ENCODE measurements around the gene MED13.
A peak's percentile ranks its signal among the peaks of the same experiment; 100 is the strongest.
"Not testable (repeated sequence)": the region's sequence is repeated elsewhere in the genome, so short reads cannot be mapped to it uniquely, and the experiment has no call there.

MED13 gene

DNA sequence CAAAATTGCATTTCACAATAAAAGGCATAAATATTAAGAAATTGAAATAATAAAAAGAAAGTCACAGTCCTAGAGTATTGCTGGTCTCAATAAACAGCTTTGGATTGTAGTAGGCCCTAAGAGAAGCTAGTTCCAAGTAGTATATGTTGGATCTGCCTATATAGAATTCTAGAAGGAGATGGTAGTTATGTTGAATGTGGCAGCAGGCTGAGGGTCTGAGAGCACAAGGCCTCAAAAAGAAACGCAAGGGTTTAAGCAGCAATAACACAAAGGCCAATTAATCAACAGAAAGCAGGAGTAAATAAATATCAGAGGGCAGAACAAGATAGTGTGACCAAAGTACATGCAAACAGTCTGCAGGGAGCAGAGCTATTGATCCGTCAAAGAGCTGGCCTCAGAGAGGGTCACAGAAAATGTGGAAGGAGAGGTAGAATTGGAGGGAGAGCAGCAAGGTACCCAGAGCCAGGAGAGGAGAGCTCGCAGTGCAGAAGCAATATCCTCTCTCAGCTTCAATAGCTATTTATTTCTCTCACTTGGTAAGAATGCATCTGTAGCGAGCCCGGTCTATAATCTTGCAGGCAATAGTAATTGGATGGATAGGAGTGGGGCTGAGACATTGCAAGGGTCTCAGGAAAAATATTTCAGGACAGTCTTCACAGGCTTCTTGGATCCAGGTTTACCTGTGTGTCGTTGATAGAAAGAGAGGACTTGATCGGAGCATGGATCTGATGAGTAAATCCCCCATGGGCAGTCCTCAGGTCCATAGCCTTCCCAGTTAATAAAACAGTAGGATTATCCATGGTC lies 25.1 kb upstream of the MED13 start:
- no peak for DNase-seq

DNA sequence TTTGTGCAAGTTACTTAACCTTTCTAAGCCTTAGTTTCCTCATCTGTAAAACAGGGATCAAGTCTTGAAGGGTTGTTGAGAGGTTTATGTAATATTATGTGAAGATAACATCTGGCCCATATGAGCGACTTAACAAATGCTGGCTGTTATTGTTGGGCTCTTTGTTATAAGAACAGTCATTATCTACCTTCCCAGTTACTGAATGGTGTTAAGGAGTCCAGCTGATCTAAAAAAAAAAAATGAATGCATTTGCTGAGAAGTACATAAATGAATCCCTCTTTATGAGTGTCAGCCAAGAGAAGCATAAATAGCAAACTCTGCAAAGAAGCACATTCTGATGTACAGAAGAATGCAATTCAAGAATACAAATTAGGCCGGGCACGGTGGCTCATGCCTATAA lies 24.3 kb upstream of the MED13 start:
- no peak for DNase-seq

DNA sequence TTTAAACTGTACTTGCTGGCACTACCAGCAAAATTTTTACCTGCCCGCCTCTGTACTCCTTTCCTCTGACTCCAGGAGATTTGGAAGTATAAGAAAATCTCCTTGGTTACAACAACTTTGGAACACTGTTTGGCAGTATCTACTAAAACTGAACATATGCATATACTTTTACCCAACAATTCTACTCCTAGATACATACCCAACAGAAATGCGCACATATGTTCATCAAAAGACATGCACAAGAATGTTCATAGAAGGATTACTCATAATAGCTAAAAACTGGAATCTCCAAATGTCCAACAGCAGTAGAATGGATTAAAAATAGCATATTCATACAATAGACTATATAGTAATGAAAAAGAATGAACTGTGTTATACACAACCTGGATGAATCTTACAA lies 21.7 kb upstream of the MED13 start:
- no peak for DNase-seq

DNA sequence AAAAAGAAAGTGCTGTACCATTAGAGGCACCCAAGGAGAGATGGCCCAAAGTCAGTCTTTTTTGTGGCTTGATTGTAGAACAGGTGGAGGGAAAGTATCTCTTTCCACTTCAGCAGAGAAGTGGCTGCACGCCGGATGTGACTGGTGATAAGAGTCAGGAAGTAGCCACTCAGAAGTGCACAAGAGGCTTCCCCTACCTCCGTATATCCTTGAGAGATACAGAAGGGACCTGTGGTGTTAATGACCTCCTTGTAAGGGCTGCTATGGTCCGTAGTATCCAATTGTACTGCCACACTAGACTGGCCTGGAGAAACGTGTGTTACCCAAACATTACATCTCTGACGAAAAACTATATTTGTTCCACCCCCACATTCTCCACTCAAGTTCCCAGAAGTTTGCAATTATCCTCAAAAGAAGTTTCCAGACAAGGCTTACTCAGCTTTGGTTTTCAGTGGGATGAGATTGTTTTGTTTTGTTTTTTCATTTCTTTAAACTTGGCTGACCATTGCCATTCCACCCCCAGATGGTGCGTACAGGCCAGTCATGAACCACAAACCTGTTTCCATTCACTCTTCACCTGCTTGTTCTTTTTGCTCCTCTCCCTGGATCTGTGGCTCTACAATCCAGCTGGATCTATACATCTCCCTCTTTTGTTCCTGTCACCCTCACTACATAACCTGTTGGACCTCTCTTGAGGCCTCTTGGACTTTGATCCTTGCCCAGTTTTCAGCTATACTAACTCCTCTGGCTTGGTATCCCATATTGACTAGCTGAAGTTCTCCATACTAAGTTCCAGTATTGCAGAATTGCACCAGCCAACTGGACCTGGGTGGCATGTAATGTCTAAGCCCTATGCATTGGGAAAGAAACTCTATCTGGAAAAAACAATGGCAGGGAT lies 20.7 kb upstream of the MED13 start:
- DNase-seq, result no peak

DNA sequence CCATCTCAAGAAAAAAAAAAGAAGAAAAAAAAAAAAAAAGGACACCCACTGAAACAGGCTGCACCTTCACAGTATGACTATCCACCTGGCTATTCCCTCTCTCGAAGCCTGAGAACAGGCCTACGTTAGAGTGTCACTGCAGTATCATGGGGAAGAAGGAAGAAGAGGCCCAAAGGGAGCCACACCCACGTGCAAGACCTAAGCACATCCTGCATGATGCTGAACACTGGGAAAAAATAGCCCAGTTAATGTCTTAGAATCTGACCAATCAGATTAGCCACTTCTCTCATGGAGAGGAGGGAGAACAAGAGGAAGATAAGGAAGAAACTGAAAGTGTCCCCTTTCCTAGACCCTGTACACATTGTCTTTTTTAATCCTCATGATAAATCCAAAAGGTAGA lies 19.5 kb upstream of the MED13 start:
- DNase-seq, result no peak

DNA sequence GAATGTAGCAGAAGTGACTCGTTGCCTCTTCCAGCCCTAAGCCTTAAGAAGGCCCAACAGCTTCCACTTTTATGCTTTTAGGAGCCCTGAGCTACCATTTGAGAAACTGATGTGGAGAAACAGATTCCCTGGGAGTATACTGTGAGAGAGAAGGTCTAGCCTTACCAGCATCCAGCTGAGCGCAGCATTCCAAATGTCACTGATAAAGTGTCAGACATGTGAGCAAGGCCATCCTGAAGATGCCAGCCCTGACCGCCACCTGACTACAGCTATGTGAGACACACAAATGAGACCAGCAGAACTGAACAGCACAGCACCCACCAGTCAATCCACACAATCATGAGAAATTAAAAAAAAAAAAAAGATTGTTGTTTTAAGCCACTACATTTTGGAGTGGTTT lies 18.6 kb upstream of the MED13 start:
- DNase-seq, result no peak

DNA sequence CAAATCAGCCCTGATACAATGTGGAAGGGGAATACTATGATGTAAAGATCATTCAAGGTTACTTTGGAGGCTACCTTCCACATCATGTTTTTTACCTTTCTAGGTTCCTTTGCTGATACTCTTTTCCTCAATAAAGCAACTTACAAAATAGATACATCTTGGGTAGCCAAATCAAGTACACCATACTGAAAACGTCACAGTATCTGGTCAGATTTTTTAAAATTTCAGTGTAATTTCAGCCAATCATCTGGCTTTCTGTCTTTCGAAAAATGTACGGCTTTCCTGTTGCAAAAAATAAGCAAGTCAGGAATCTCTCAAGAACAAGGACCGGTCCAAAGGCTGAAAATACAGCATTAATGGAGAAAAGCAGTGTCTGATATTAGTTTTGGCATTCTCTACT lies 15.6 kb upstream of the MED13 start:
- DNase-seq, result no peak

DNA sequence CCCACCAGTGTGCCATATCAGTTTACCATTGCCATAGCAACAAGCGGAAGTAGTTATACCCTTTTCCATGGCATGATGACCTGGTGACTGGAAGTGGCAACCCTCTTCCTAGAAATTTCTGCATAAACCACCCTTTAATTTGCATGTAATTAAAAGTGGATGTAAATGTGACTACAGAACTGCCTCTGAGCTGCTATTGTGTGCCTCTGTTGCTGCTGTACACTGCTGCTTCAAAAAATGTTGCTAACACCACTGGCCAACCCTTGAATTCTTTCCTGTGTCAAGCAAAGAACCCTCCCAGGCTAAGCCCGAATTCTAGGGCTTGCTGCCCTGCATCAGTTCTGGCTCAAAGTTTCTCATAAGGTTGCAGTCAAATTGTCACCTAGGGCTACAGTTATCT lies 12.9 kb upstream of the MED13 start:
- no peak for DNase-seq

DNA sequence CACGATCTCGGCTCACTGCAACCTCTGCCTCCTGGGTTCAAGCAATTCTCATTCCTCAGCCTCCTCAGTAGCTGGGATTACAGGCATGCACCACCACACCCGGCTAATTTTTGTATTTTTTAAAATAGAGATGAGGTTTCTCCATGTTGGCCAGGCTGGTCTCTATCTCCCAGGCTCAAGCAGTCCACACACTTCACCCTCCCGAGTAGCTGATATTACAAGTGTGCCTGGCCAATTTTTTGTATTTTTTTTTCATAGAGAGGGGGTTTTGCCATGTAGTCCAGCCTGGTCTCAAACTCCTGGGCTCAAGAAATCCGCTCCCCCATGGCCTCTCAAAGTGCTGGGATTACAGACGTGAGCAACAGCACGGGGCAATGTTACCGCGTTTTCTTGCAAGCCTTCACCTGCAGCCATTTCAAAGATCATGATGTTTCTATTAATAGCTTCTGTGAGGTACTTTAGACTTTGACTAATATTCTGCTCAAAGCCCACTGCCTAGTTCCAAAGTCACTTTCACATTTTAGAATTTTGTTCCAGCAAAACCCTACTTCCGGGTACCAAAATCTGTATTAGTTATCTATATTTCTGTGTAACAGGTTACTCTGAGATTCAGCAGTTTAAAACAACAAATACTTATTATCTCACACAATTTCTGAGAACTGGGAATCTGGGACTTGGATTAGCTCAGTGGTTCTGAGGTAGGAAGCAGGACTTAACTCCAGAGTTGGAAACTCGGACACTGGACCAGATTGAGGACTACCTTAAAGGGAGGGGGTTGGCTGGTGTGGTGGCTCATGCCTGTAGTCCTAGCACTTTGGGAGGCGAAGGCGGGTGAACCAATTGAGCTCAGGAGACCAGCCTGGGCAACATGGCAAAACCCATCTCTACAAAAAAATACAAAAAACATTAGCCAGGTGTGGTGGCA lies 12.0 kb upstream of the MED13 start:
- no peak for DNase-seq

DNA sequence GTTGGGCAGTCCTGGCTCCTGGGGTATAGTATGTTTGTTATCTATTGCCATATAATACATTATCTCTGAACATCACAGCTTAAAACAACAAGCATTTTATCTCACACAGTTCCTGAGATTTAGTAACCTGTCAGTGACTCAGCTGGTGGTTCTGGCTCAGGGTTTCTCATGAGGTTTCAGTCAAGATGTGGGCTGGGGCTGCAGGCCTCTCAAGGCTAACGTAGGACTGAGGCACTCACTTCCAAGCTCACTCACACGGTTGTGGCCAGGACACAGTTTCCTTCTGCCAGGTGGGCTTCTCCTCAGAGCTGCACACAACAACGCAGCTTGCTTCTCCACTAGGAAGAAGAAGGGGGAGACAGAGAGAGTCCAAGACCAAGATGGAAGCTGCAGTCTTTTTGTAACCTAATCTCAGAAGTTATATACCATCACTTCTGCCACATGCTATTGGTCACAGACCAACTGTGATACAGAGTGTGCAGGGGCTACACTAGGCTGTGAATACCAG lies 10.3 kb upstream of the MED13 start:
- DNase-seq, result no peak

DNA sequence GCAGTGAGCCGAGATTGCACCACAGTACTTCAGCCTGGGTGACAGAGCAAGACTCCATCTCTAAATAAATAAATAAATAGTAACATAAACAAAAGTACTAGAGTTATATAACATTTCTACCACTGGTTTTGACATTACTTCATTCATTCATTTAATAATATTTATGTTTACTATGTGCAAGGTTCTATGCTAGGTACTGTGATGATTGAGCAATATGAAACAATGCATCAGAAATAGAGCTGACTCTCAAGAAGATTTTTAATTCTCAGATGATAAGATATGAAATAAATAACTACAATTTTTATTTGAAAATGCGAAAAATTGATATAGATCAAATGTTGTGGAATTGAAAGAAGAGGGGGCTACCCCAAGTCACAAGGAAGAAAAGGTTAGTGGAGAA lies 8.9 kb upstream of the MED13 start:
- DNase-seq, result no peak

DNA sequence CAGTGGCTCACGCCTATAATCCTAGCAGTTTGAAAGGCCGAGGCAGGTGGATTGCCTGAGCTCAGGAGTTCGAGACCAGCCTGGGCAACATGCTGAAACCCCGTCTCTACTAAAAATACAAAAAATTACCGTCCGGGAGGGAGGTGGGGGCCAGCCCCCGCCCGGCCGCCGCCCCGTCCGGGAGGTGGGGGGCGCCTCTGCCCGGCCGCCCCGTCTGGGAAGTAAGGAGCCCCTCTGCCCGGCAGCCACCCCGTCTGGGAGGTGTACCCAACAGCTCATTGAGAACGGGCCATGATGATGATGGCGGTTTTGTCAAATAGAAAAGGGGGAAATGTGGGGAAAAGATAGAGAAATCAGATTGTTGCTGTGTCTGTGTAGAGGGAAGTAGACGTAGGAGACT lies 7.8 kb upstream of the MED13 start:
- DNase-seq, result not testable (repeated sequence)

DNA sequence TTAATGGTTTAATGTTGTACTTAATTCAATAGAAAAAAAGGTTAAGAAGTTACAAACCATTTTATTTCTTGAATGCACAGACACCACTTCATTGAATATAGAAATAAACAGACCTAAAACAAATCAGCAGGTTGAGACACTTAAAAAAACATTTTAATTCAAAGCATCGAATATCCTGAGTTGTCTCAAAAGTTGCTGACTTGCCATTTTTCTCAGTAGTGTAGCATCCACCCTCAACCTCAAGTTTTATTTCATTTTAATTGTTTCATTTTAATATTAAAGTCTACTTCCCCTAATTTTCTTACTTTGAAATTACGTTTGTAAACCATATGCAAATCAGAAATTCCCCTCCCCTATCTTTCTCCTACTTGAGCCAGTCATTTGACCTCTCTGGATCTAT lies 5.8 kb upstream of the MED13 start:
- DNase-seq, result no peak

DNA sequence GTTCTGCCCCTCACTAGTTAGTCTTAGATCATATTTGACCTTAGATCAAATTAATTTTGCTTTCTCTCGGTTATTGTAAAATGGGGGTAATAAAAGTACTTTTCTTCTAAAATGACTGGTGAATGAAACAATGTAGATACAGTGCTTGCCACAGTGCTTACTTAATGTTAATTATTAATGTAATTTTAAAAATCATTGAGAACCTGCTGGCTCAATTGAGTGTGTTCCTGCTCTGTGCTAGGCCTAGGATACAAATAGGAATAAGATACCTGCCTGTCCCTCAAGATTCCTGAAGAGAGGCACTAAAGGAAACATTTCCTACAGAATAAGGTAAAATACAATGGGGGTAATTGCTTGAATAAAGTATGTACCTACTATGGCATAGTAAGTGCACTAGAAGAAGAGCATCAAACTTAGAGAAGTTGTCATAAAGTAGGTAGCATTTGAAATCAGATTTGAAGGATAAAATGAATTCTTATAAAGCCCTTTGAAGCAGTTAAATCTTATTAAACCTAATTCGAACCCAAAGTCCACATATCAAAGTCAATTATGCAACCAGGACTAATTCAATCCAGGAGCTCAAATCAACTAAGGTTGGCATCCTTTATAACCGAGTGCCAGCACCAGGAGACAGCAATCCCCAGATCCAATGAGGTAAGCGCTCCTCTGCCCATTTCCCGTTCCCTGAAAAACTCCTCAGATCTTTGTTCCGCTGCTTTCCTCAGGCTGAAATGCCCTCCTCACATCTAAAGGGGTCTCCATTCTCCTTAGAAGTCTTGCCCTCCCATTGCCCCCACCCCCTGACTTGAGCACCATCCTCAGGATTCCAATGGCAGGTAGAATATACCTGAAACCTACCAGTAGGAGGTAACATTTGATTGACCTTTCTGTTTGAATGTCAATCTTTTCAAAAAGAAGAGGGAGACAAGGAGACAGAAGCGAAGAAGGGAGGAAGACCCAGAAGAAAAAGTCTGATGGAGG lies 2.4 kb upstream of the MED13 start:
- no peak for DNase-seq

DNA sequence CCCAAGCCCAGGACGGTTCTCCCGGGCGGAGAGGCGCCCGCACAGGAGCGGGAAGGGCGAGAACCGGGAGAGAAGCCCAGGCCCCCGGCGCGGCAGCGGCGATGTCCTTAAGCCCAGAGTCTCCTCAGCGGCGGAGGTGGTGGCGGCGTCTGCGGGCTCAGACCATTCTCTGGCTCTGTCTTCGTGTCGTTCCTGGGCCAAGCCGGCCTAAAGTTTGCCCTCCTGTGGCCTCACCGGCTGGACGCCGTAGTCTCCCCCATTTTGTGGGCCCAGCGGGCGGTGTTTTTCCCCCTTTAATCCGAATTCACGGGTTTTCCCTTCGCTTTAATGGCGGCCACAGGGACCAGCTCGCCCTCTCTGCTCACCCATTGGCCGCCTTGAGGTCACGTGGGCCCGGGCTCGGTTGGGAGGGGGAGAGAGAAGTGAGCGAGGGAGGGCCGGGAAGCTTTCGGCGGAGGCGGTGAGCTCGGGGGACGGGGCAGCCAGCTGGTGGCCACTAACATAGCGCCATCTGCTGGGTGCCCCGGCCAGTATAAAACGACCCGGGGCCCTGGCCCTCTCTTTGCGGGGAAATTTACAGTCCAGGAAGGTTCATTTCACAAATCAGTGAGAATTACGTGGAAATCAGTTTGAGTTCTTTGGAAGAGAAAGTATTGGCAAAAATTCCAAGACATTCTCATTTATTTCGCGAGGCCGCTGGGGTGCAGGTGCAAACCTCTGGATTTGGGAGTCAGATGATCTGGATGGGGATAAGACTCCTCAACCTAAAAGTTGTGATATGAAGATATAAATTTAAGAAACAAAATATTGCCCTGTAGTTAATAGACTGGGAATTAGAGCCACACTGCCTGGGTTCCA lies 762 bp upstream of the MED13 start:
- peak; percentile 99 for DNase-seq

DNA sequence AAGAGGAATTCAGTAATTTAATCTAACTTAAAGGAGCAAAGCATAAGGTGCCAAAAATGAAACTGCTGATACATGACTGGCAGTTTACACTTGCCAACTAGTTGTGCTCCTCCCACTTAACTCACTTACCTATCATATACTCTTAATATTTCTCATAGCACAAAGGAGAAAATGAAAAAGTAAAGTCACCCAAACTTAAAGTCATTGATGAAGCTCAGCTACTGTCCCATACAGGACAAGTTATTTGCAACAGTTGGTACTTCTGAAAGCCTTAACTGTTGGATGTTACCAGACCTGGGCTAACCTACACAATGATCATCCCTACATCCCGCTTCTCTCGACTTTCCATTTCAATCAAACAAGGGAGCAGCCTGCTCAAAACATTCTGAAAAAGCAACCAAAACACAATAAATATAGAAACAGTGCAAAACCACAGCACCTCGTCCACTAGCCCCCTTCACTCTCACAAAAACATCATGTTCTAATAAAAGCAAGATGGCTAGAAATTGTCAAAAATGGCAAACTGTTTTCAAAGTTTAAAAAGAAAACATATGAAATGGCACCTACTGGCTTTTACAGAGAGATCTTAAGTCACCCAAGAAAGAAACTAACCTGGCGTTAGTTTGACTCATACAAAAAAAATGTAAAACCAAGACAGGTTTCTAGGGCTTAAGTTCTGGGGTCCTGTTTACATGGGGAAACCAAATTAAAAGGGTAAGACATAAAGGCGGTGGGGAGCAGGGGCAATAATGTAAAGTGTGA lies 868 bp downstream of the MED13 start:
- DNase-seq, result no peak

DNA sequence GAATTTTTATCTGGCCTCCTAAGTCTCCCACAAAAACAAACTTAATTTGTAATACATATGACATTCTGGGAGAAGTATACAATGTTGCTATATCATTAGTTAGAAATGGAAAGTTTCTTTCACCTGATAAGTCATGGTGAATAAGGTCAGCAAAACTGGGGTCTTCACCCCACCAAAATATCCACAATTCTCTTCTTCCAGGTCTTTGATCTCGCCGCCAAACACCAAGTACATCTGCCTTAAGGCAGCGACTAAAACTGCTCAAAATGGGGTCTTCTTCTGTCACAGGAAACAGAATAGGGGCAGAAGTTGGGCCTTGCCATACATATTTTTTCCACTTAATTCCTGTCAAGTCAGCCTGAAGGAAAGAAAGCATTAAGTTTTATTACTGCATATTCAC lies 2.1 kb downstream of the MED13 start:
- no peak for DNase-seq

DNA sequence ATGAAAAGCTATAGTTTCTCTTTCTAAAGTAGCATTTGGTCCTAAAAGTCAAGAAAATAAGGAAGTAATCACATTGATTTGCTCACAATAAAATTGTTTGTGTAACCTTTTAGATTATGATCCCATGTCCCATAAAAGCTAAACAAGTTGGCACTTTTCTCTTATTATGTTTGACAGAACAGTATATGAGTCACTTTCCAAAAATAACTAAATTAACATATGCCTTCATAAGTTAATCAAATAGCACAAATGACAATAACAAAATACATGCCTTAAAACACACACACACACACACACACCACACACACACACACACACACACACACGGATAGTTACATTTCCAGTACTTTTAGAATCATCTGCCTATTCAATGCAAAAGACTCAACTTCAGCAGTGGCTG lies 2.8 kb downstream of the MED13 start:
- no peak for DNase-seq

DNA sequence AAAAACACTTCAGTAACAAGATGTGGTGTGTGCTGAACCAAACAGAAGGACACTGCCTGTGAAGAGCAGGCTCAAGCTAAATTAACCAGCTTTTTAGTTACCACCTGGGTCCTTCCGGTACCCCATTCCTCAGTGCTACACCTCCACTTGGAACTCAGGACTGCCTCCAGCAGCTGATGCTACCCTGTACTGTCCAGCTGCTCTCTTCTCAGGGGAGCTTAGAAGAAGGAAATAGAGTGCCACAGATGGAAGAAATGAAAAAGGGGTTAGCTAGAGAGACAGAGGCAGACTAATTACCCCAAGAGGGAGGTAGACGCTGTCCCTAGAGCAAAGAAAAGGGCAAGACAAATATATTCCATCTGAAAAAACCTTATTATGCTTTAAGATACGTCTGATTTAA lies 5.7 kb downstream of the MED13 start:
- DNase-seq, result no peak

DNA sequence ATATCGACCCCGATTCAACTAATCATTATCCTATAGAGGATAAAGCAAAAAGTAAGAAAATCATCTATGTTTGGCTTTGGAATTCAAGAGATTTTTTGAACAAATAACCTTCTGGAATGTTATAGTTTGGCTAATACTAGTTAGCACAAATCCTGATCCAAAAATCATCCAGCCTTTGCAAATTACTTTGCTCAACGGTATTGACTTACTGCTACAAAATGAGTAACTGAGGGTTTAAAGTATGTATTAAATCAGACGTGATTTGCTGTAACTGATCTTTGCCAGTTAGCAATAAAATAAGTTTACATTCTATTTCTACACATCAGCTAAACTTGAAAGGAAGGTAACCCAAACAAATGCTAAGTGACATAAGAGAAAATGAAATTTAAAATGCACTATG lies 6.5 kb downstream of the MED13 start:
- no peak for DNase-seq

All from activated naive CD4-positive, alpha-beta T cell treated with anti-CD3 and anti-CD28 coated beads, Interleukin-2, amount 50 U/mL, for 16 hours (primary cell).